ENCODE measurements around the gene CFAP57.
A peak's percentile ranks its signal among the peaks of the same experiment; 100 is the strongest.

Gene CFAP57

GRCh38 chr1:43227143-43227764 is 55.1 kb downstream of the CFAP57 start:
- DNase-seq (ENCODE audit: low spot score), result peak; percentile 90

- peak; percentile 50 for DNase-seq (ENCODE audit: low spot score)
Measured at GRCh38 chr1:43229826-43230780, 58.0 kb downstream of the CFAP57 start.

GRCh38 chr1:43232074-43232473 is 59.9 kb downstream of the CFAP57 start:
- DNase-seq (ENCODE audit: low spot score), result no peak

DNA sequence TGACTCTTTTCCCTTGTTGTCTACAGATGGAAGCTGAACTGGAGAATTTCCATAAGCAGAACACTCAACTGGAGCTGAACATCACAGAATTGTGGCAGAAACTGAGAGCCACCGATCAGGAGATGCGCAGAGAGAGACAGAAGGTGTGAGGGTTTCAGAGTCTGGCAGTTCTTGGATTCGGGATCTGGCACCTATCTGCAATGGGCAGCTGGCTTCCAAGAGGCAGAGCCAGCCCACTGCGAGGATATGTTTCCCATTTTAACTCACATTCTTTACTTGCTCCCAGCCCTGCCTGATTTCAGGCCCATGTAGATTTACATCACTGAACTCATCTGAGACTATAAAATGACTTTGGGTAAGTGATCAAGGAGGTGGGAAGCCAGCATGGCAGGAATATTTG is 60.4 kb downstream of the CFAP57 start:
- peak; percentile 27 for DNase-seq (ENCODE audit: low spot score)

DNA sequence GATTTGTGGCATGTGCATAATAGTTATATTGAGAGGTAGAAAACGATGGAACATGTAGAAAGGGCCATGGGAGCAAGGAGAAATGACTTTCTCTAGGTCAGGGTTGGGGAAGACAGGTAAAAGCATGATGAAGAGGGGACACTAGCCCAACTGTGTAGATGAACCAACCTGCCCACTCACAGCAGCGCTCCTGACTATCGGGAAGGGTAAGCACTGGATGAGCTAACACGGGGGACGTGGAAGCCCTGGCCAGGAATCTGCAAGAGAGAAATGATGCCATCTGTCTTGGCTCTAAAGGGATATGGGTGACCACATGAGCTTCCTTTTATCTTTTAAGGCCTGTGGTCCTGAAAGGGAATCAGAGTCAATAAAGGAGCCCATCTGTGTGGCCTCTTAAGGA is 61.5 kb downstream of the CFAP57 start:
- peak; percentile 29 for DNase-seq (ENCODE audit: low spot score)

DNA sequence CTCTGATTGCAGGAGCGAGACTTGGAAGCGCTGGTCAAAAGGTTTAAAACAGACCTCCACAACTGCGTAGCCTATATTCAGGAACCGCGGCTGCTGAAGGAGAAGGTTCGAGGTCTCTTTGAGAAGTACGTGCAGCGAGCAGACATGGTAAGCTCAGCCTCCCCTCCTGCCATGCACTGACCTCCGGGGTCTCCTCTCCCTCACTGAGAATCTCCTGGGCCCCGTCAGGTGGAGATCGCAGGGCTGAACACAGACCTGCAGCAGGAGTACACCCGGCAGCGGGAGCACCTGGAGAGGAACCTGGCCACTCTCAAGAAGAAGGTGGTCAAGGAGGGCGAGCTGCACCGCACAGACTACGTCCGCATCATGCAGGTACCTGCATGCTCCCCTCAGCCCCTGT is 62.1 kb downstream of the CFAP57 start:
- no peak for DNase-seq (ENCODE audit: low spot score)

GRCh38 chr1:43235040-43235439 is 62.9 kb downstream of the CFAP57 start:
- no peak for DNase-seq (ENCODE audit: low spot score)

GRCh38 chr1:43235451-43236121 is 63.5 kb downstream of the CFAP57 start:
- no peak for DNase-seq (ENCODE audit: low spot score)

GRCh38 chr1:43237121-43237520 is 65.0 kb downstream of the CFAP57 start:
- no peak for DNase-seq (ENCODE audit: low spot score)

- peak; percentile 77 for DNase-seq (ENCODE audit: low spot score)
Measured at GRCh38 chr1:43238085-43238484, 66.0 kb downstream of the CFAP57 start.

- DNase-seq (ENCODE audit: low spot score), result peak; percentile 17
Measured at GRCh38 chr1:43238991-43239469, 66.9 kb downstream of the CFAP57 start.

DNA sequence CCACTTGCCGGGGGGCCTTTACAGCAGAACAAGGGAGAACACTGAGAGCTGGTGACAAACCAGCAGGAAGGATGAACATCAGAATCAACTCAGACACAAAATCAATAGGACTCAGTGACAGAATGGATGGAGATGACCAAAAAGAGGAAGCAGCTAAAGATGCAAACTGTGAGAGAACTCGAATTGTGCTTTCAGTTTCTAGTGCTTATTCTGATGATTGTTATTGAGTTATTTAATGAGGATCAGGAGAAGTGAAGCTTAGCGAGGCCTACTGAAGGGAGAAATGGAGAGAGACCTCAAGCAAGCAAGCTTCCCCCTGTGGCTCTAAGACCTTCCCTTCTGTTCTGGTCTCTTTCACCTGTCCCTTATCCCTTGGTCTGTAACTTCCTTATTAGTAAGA is 67.4 kb downstream of the CFAP57 start:
- DNase-seq (ENCODE audit: low spot score), result peak; percentile 26

DNA sequence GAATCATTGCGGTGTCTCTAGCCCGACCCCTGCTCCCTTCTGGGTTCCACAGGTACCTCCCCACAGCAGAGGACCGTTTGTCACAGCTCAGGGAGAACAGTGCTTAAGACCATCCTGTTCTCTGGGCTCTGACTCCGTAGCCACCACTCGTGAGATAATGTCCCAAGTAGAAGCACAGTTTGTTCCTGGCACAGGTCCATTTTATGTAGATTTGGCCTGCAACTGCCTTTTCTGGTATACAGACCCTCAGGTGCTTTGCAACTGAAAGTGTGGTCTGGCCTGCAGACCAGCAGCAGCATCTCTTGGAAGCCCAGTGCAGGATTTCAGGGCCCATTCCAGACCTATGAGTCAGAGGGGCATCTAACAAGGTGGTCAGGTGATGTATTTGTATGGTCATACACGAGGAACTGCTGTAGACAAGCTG is 69.3 kb downstream of the CFAP57 start:
- DNase-seq (ENCODE audit: low spot score), result peak; percentile 11

GRCh38 chr1:43243299-43243698 is 71.2 kb downstream of the CFAP57 start:
- DNase-seq (ENCODE audit: low spot score), result no peak

- DNase-seq (ENCODE audit: low spot score), result no peak
Measured at GRCh38 chr1:43246466-43247213, 74.5 kb downstream of the CFAP57 start.

- no peak for DNase-seq (ENCODE audit: low spot score)
Measured at GRCh38 chr1:43247256-43247921, 75.3 kb downstream of the CFAP57 start.

DNA sequence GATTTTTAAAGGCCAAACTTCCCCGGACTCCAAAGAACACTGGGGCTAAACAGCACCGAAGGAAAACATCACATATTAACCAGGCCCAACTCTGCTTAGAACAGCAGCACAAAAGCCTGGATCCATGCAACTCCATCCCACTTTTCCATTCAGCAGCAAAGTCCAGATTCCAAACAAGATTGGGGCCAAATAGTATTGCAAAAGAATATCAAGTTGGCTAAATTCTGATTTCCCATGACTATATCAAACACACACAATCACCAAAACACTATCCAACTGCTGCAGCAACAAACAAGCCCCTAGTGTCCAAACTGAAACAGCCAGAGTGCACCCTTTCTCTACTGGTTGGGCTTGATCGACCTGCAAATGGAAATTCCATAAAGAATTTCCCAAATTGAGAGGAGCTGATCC is 78.2 kb downstream of the CFAP57 start:
- DNase-seq (ENCODE audit: low spot score), result no peak

- DNase-seq (ENCODE audit: low spot score), result no peak
Measured at GRCh38 chr1:43251024-43251423, 78.9 kb downstream of the CFAP57 start.

DNA sequence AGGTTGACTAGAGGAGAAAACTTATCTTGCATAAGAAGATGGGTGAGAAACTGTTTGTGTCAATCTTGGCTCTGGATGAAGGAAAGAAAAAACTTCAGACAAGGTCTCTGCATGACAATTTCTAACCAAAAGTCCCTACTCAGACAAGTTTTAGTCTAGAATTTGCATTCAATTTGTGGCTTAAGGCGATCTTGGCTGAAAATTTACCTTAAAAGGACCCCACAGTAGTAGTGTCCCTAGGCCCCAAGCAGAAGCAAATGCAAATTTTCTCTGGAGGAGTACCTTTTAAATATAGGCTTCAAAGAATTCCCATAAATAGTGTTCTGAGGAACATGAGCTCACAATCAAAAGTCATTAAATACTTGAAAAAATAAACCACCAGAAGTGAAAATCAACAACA is 80.1 kb downstream of the CFAP57 start:
- no peak for DNase-seq (ENCODE audit: low spot score)

- peak; percentile 16 for DNase-seq (ENCODE audit: low spot score)
Measured at GRCh38 chr1:43253173-43253572, 81.0 kb downstream of the CFAP57 start.

DNA sequence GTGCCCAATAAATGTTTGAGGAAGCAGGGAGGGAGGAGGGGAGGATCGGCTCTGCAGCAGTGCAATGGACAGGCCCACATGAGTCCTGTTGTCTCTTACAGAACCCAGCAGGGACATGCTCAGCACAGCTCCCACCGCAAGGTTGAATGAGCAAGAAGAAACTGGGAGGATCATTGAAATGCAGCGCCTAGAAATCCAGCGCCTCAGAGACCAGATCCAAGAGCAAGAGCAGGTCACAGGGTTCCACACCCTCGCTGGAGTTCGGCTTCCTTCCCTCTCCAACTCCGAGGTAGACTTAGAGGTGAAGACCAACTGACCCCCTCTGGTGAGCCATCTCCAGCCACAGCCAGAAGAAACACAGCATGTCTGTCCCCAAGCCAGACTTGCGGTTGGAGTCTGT is 81.7 kb downstream of the CFAP57 start:
- DNase-seq (ENCODE audit: low spot score), result no peak

Data from ecto neural progenitor cell (in vitro differentiated cells).